T-helper 22 cell (primary cell): ENCODE data around the gene MYO1D.
"Not testable (repeated sequence)": the region's sequence is repeated elsewhere in the genome, so short reads cannot be mapped to it uniquely, and the experiment has no call there.

Experiments used
- DNase-seq: peaks from one replicate; pipeline ENCODE4 v3.0.0-alpha.2; 2020; ENCODE audit warnings: low read depth

Gene MYO1D

DNA sequence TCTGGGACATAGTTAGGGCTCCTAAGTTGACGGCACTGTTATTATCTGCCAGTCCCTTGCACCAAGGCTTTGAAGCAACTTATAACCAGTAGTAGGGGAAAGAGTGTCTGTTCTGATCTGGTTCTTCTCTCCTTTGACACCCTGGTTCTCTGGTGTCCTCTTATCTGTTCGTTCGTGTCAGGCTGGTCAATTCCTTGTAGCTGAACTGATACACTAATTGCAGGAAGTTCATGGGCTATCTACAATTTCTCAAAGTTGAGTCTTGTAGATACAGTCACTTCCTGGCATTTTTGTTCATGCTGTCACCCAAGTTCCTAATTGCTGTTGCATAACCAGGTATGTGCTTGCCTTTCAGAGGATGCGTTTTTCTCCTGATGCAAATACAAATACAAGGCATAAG lies 17.3 kb upstream of the MYO1D start:
- no peak for DNase-seq

DNA sequence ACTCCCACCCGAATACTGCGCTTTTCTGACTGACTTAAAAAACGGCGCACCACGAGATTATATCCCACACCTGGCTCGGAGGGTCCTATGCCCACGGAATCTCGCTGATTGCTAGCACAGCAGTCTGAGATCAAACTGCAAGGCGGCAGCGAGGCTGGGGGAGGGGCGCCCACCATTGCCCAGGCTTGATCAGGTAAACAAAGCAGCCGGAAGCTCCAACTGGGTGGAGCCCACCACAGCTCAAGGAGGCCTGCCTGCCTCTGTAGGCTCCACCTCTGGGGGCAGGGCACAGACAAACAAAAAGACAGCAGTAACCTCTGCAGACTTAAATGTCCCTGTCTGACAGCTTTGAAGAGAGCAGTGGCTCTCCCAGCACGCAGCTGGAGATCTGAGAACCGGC lies 10.5 kb upstream of the MYO1D start:
- DNase-seq, result not testable (repeated sequence)

DNA sequence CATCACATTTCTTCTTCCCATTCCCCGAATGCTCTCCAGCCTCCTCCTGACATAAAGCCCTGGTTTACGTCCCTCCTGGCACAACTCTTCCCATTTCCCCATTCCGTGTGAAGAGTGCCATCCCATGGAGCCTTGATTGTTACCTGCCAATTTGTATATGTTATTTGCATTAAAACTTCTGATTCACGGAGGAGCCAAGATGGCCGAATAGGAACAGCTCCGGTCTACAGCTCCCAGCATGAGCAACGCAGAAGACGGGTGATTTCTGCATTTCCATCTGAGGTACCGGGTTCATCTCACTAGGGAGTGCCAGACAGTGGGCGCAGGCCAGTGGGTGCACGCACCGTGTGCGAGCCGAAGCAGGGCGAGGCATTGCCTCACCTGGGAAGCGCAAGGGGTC lies 10.0 kb upstream of the MYO1D start:
- DNase-seq, result not testable (repeated sequence)

DNA sequence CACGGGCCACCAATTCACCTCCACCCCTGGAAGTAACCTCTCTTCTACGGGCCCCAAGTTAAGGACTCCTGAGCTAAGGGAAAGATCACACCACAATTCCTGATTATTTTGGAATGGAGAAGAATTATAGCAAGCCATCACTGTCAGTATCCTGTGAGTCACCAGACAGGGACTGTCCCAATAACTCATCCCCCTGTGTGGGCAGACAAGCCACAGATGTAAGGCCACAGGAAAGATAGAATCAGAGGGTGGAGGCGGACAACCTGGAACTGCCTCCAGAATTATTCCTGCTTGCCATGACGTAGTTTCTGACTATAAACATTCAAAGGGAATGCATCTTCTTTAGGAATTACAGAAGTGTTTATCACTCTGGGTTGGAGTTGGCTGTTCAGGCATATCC lies 5.8 kb upstream of the MYO1D start:
- no peak for DNase-seq

DNA sequence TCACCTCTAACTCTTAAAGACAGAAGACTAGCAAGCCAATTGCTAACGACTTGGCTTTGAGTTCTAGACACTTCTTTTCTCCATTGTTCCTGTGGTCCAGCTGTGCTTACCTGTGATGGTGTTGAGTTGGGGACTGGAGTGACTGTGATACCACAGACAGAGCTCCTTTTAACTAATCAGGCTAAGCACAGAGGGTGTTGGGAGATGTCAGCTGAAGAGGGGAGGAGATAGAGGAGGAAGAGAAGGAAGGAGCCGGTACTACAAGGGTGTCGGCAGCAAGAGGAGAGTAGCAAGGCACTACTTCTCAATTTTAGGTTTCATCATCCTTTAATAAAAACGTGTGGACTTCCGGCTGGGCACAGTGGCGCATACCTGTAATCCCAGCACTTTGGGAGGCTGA lies 5.1 kb upstream of the MYO1D start:
- DNase-seq, result no peak

DNA sequence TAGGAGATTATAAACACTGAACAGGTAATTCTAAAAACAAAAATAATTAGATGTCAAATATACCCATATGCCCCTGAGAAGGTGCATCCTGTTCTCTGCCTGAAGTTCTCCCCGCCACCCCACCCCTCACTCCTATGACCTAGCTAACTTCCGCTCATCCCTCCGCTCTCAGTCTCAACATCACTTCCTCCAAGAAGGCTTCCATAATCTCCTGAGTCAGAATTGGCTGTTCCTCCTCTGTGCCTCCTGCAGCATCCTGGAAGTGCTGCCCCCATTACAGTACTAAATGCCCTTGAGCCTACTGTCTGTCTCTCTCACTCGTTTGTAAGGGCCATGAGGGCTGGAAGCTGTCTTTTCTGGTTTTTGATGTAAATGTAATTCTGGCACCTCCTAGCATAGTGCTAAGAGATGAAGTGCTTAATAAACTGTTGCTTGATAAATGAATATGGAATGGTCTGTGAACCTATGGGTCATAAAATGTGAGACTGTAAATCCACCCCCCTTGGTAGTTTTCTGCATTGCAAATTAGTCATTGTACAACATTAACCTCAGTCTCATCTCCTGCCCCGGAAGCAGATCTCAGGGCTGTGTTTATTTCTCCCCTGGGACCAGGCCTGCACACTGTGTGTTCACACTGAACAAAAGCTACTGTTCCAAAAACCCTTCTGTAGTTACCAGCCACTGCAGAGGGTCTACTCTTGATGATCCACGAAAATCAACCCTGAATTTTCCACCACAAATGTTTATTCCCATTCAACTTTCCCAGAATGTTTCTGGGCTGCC lies 3.9 kb upstream of the MYO1D start:
- DNase-seq, result no peak

DNA sequence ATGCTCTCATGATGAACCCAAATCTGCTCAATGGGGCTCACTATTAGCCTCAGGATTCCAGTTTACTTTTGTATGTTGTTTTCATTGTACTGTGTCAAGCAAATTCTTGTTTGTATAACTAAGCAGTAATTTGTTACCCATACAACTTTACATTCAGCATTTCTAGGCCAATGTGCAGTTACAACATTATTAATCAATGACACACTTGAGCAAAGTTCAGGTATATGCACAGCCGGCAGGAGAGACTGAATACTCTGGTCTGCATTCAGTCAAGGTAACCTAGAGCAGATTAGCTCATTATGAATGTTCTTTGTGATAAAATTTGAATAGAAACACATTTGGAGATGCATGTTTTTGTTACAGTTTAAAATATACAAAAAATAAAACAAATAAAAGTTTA lies 2.2 kb upstream of the MYO1D start:
- DNase-seq, result no peak

DNA sequence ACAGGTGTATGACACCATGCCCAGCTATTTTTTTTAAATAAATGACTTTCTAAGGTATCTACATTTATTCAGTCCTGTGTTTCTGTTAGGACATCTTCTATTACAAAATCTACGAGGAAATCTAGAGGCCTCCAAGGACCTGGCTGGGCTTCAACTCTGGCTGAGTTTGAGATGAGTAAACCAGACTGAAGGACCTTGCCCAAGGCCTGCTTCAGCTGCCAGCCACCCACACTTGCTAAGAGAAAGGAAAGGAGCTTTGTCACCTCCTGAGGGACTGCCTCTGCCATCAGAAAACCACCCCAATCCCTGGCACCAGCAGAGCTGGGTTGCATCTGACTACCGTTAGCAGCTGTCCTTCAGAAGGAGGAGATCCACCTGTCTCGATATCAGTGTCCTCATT lies 1.3 kb upstream of the MYO1D start:
- no peak for DNase-seq

DNA sequence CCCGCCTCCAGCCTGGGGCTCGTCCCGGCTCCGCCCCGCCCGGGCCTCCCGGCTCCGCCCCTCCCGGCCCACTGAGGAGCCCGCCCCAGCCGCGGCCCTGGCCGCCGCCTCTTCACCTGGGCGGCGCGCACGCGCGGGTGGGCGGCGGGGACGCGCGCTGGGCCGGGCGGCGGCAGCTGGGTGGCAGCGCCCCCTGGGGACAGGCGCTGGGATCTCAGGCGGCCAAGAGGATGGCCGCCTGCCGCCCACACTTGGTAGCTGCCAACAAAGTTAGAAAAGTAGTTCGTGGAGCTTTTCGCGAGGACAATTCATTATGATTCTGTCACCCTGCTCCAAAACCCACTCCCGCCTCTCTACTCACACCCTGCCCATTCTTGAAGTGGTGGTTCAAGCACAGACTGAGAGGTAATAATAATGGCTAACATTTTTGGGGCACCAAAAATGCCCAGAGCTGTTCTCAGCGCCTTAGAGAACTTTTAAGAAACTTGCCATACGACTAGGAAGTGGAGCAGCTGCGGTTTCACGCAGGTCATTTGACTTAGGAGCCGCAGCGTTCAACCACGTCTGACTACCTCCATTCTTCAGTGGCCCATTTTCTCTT lies 340 bp upstream of the MYO1D start:
- DNase-seq, result peak; percentile 83

DNA sequence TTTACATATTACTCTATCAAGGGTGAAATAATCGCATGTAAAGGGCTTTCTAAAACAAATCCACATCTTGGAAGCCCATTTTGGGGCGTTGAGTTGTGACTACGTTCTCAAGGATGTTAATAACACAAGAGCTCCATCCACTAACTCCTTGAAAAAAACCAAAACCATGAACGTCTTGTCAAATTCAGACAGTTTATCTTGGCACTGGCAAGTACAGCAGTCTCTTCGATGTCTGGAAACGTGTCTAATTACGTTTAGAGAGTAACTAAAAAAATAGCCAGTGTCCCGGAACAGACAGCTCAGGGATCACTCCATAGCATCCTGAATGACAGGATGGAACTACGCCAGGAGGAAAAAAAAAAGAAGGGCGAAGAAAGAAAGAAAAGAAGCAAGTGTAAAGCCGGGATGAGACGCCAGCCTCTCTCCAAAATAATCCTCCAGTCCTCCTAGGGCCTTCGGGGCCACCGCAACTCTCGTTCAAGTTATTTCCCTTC lies 954 bp downstream of the MYO1D start:
- no peak for DNase-seq

DNA sequence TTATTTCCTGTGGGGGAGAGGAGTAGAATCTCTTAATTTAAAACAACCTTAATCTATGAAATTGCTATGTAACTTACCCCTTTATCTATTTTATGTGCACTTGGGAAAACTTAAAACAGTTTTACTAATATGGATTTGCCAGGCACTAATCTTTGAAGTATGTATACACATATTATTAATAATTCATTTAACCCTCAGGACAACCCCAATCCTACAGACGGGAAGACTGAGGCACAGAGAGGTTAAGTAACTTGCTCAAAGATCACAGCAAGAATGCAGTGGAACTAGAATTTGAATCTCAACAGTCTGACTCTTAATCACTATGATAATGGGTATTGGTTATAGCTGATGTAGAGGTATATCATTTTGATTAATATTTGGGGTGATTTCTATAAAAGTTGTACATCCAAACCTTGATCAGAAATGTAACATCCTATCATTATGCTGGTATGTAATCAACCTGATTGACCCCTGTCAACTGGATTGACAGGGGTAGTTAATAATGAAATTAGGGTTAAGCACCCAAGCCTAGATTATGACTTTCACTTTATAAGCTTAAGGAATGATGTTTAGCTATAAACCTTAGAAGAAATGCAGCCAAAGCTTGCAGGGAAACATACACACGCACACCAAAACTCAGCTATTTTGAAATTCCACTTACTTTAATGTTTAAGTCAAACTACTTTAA lies 1.6 kb downstream of the MYO1D start:
- no peak for DNase-seq

DNA sequence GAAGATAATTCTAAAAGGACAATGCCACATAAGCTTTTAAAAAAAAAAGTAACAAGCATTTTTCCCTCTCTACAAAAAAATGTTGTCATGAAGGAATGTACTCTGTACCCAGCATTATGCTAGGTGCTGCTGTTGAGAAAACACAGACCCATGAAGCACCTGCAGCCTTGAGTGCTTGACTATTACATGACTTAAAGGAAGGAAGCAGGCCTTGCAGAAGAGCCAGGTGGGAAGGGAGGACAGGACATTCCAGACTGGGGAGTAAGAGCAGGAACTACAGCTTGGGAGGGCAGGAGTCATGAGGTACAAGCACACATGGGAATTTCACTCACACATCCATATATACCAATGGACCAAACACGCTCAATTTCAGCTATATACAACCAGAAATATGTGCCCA lies 3.8 kb downstream of the MYO1D start:
- DNase-seq, result no peak

DNA sequence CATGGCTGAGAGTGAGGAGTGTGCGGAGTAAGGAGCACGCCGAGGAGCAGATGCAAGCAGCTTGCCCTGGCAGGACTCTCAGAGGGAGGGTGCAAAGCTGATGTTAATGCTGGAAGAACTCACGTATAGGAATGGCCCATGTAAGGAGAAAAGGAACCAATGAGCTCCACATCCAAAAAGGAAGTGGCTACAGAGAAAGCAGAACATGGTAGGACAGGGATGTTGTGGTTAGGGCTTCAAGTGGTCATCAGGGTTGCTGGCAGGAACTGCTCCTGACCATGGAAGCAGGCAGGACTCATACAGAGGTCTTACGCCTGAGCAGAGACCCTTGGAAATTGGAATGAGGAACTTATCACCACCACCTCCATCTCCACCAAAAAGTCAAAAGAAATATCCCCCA lies 5.2 kb downstream of the MYO1D start:
- no peak for DNase-seq

DNA sequence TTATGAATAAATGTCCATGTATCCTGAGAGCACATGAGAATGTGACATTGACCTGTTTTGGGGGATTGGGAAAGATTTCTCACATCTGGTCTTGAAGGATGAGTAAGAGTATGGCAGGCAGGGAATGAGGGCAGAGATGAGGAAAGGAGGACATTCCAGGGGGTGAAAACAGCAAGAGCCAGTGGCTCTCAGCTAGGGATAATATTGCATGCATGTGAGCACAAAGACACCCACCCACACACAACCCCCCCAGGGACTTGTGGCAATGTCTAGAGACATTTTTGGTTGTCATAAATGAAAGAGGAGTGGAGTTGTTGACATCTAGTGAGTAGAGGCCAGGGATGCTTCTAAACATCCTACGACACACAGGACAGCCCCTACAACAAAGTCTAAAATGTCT lies 6.0 kb downstream of the MYO1D start:
- DNase-seq, result no peak

DNA sequence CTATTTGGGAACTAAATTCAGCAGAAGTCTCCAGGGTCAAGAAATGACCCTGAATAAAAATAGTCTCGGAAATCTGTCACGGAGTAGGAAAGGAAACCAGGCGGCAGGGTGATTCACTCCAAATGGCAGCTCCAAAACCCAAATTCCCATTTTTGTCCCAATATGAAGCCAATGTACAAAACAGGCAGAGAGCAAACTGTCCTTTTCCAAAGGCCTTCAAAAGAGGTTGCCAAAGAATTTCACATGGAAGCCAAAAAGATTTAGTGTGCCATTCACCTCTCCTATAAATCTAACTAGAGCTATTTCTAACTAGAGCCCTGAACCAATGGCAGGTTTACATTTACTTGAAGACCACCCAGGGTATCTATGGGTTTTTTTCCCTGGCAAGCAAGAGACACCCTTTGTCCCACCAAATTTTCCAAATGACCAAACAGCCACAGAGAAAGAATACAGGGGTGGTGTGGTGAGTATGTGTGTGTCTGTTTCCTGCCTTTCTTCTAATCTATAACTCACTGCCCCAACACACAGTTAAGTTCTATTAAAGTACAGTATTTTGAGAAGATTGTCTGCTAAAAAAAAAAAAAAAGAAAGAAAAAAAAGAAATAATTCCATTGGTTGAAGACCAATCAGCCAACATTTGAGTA lies 6.8 kb downstream of the MYO1D start:
- DNase-seq, result no peak

DNA sequence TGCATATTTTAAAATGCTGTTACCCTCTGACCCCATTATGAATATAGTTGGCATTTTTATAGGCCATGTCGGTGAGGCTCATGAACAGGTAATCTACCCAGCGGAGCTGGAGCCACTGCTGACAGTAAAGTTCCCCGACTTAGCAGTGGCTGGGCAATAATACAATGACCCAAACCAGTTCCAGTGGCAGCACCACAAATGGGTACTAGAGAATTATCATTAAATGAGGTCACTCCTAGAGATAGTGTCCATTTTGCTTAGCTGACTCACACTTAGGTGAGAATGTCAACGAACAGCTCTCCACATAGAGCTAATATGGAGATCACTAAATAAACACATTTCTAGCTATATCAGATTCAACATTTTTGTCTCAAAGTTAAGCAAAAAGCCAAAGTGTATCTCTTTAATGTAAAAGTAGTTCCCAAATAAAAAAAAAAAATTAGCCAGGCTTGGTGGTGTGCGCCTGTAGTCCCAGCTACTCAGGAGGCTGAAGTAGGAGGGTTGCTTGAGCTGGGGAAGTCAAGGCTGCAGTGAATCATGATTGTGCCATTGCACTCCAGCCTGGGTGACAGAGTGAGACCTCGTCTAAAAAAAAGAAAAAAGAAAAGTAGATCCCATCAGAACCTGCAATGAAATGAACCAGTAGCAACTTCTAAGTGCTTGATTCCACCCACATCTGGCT lies 7.4 kb downstream of the MYO1D start:
- no peak for DNase-seq

DNA sequence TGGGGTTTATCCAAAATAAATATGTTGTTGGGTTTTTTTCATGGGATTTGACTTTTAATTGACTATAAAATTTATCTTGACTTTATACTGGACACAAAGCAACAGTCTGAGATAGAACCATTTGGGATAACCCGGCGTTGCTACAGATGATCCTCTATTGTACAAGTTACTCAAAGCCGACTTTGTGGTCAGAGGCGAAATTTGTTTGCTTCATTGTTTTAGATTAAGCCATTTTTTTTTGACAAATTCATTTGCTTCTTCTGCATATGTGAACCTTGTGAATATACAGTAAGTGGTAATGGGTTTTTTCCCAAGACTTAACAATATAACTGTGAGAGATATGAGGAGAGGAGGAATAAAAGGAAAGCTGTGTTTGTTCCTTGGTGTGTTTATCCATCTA lies 11.8 kb downstream of the MYO1D start:
- DNase-seq, result no peak

DNA sequence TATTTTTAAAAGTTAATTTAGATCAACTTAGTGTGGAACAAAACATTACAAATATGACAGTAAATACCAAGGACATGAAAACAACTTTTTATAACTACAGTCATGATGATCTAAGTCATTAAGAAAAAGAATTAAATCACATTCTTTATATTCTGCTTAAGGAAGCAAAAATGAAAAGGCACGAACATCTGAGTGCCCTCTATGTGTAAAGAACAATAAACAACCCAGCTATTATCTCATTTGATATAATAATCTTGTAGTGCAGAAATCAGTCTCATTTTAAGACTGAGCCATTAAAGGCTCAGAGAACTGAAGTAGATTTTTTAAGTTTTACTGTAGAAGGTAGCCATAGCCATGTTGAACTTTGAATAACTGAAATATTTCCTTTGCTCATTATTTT lies 13.4 kb downstream of the MYO1D start:
- DNase-seq, result no peak

DNA sequence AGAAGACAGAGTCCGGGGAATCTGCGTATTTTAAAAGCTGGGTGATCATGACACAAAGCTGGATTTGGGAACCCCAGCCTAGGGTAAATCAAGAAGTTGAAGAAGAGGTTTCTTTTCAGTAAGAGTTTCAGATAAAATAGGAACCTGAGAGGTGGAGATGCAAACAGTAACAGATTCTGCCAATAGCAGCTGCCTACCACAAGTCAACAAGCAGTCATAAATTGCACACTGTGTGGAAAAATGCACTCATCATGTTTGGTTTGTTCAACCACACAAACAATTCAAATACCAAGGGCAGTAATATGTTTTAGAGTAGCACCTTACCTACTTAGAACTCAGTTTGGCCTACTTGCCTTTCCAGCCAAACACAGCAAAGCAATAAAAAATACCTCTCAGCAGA lies 14.0 kb downstream of the MYO1D start:
- no peak for DNase-seq

DNA sequence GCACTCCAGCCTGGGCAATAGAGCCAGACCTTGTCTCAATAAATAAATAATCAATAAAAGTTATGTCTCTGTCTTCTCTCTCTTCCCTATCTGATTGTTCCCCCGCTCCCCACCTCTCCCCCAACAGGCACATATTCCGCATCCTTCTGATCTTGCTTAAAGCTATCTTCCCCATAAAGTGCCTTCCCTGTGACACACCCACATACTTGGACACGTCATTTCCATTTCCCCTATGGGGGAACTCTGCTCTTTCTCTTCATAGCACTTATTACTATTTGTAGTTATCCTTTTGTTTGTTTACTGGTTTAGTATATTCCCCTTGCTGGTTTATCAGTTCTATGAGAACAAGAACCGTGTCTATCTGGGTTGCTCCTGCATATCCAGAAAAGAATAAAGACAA lies 14.9 kb downstream of the MYO1D start:
- DNase-seq, result no peak

DNA sequence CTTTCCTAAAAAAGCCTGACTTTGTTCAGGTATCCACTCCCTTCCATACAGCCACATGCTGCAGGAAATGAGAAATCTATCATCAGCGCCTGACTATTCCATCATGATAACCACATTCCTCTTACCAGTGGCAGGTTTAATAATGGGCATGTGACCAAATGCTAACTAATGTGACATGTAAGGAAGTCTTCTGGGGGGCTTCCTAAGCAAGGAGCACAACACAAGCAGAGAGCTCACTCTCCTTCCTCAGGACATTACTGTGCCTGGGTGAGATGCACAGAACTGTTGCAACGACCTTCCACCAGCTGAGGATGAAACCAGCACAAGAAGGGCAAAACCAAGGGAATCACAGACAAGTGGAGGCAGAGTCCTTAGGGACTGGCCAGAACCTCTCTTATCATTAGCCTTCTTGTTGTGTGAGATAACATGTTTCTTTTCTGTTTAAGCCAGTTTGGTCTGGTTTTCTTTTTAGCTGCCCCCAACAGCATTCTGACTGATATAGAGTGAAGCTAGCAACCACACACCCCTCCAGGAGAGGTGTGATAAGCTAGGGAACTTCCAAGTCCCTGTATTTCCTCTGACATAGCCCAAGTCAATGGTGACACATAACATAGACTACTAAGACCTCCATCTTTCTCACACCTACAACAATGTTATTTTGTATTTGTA lies 16.9 kb downstream of the MYO1D start:
- no peak for DNase-seq

DNA sequence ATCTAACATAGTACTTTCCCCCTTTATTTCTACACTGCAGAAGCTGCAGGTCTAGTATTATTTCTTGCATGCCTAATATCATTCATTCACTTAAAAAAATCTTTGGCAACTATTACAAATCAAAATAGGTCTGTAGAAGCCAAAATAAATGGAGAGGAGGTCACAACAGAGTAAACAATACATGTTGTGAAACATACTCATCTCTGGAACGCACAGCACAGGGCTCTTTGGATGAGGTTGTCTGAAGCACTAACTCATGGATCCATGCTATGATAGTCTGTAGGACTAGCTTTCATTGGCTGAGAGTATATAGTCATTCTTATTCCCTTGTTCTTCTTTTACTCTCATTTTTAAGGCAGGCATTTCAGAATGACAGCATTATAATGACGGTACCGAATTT lies 21.3 kb downstream of the MYO1D start:
- no peak for DNase-seq
